ENCODE results near the gene FAM153A.
"Not testable (repeated sequence)": the region's sequence is repeated elsewhere in the genome, so short reads cannot be mapped to it uniquely, and the experiment has no call there.

FAM153A gene
- total RNA-seq = 17.1 to 28.7 reads per million in 2 donors

DNA sequence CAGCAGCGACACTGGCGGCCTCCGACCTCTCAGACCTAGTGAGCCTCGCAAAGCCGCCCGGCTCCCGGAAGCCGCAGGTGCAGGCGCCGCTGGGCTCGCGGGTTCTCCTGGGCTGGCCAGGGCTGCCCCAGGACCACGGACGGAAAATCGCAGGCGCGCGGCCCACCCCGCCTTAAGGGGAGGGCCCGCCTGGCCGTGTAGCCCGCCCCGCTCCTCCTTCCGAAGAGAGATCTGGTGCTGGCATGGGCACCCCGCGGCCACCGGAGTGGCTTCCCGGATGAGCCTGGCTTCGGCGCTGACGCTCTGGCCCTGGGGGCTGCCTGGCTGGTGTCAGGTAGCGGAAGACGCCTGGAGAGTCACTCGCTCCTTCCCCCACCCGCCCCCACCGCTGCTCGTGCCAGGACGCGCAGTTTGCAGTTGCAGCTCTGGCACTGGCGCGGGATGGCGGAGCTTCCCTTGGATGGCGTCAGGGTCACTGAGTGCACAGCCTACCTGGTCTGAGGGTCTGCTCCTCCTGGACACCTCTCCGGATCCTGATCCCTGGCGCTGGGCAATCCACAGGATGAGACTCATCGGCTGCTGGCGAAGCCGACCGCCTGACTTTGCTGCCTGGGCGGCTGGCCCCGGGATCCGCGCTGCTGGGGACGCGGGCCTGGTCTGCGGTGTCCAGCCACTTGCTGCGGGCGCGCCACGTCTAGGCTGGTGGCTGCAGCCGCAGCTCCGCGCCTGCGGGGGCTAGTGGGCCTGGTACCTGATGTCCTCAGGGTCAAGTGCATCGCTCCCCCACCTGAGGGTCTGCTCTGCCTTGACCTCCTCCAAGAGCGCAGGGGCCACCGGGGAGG is at the start of gene FAM153A:
TSS of gene FAM153A (minus strand) at position 108 of the 842 bp plus-strand sequence.
- DNase-seq = not testable (repeated sequence)

DNA sequence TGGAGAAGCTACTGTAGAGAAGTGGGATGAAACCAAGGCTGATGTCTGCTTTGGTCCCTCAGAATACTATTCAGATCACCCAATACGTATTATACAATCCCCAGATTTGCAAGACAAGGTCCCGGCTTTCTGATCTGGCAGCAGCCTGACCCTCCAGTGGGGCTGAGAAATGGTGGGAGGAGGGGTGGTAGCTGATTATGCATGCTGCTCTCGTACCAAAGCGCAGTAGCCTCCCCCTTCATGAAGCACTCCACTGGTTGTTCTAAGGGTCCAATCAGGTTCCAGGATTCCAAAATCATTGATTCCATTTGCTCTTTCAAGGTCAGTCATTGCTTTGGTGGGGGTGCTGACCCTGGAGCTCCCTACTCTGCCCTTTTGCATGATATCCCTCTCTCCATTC is 49.6 kb upstream of the FAM153A start:
- not testable (repeated sequence) for DNase-seq

DNA sequence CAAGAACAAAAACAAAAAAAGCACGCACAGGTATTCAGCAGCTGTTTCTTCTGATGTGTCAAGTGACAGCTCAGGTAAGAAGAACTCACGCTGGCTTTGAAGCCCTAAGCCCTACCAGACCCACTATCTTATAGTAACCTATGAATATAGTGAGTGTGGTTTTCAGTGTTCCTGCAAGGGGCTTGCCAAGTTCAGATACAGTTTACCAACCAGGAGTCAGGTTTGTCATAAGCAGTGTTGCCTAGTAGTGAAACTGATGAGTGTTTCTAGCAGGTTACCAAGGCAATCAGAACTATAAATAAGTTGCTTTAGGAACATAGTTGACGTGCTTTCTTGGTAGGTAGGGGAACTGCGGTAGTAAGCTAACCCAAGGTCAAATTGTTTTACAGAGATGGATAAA is 43.4 kb upstream of the FAM153A start:
- not testable (repeated sequence) for DNase-seq

DNA sequence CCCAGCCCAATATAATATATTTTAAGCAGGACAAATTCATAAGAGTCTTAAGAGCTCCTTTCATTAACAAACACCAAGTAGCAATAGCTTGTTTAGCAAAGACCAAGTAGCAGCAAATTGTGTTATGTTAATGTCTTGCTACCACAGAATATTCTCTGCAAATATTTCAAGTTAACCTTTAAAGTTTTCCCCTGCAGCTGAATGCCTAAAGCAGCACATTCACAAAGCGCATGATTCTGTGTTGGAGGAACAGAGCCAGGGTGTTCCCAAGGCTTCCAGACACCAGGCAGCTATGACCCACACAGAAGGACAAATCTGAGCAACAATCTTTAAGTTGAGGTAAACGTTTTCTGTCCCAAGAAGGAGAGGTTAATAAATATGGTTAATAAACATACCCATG is 42.1 kb upstream of the FAM153A start:
- not testable (repeated sequence) for DNase-seq

DNA sequence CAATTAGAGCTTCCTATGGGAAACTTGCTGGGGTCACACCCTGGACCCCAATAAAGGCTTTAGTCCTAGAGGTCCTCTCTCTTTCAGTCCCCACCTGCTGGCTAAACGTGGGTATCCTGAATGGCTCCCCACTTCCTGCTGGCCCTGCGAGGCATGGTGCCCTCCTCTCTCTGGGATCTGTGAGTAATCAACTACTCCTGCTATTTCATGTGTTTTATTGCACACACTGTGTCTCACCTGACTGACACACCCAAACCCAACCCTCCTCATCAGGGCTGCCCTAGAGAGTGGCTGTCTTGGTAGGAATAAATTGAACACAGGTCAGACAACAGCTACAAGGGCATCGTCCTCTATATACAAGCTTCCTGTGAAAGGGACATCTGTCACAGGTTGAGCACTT is 39.8 kb upstream of the FAM153A start:
- not testable (repeated sequence) for DNase-seq

DNA sequence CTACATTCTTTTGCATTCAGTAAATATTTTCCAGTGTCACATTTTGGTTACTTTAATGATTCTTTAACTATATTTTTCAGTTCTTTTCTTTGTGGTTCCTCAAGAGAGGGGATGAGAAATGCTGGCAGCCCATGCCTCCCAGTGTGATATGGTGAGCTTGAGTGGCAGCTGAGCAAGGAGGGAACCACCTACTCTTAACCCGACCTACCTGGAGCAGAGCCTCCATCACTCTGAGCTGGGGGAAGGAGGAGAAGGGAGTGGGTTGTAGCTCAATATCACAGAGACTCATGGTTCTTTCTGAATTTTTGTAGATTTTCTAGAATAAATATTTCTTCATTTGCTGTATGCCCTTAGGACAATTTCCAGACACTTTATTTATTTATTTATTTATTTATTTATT is 37.0 kb upstream of the FAM153A start:
- not testable (repeated sequence) for DNase-seq

DNA sequence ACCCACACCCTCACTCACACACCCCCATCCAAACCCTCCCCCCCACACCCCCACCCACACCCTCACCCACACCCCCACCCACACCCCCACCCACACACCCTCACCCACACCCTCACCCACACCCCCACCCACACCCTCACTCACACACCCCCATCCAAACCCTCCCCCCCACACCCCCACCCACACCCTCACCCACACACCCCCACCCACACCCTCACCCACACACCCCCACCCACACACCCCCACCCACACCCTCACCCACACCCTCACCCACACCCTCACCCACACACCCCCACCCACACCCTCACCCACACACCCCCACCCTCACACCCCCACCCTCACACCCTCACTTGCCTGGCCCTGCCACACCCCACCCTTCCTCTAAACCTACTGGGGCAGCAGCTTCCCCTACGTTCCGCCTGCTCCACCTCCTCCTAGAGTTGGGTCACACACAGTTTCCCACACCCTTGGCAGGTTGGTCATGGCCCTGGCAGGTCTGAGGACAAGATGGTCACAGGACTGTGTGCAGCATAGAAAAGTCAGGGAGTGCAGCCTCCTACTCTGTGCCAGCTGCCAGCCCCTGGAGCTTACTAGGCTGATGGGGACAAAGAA is 30.2 kb upstream of the FAM153A start:
- not testable (repeated sequence) for DNase-seq

DNA sequence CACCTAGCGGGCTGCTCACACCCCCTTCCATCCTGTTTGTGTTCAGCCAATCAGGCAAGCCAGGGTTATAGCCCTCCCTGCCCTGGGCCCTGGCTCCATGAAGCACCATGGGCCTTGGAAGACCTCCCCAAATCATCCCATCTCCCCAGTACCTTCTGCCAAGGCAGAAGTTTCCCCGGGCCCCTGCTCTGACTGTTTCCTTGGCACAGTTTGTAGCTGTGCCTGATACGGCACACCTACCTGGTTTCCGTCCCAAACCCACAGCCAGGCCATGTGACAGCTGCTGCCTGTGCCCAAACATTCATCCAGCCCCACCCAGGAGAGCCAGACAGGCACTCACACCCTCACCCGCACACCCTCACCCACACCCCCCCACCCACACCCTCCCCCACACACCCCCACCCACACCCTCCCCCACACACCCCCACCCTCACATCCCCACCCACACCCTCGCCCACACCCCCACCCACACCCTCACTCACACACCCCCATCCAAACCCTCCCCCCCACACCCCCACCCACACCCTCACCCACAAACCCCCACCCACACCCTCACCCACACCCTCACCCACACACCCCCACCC is 29.6 kb upstream of the FAM153A start:
- peak; percentile 23 for DNase-seq

DNA sequence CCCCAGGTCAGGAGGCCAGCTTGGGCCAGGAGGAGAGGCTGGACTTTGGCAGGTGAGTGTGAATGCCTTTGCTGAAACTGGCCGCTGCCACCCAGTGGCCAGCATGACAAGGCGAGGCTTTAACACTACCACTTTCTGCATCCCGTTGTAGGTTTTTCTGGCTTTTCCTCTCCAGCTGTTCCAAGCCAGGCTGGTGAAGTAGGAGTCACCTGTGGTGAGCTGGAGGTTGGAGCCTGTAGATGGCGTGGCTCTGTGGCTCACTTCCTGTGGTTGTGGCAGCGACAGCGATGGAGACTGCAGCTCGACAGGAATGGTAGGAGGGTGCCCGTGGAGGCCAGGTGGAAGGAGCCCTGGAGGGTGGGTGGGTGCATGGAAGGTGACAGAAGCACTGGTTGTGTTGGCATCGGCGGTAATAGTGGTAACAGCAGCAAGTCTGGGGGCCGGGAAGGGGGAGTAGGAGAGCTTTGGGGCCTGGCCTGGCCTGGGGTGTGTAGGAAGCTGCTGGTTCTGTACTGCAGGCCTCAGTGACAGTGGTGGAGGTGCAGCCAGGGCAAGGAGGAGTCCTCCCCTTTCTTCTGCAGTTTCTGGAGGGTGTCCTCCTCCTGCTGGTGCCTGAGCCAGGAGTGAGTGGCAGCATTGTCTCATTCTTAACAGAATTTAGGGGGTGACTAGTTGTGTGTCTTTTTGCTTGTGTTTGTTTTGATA is 26.7 kb upstream of the FAM153A start:
- peak; percentile 33 for DNase-seq

DNA sequence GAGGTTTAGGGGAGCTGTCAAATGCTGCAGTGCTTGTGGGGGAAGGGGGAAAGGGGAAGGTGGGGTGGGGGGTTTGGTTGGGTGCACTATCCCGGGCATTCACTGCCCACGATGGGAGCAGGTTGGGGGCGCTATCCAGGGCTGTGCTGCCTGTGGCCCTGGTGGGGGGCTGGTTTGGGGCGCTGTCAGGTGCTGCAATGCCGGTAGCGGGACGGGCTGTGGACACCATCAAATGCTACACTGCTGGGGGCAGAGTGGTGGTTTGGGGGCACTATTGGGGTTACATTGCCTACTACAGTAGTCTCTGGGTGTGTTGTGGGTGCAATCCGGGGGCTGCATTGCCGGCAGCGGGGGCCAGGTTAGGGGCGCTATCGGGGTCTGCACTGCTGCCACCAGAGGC is 25.7 kb upstream of the FAM153A start:
- not testable (repeated sequence) for DNase-seq

DNA sequence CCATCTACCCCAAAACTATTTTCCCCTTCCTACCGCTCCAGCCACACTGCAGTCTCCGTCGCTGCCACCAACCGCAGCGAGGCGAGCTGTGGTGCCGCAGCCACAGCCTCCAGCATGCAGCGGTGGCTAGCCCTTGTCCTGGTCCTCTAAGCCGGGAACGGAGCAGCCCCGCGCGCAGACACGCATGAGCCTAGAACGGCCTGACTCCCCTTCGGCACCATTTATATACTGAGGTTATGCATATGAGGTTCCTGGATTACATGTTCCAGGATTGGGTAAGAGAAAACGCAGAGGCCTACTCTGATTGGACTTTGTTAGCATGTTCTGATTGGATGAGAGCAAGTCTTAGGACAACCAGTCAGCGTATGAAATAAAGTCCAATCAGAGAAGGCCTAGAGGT is 24.6 kb upstream of the FAM153A start:
- not testable (repeated sequence) for DNase-seq

DNA sequence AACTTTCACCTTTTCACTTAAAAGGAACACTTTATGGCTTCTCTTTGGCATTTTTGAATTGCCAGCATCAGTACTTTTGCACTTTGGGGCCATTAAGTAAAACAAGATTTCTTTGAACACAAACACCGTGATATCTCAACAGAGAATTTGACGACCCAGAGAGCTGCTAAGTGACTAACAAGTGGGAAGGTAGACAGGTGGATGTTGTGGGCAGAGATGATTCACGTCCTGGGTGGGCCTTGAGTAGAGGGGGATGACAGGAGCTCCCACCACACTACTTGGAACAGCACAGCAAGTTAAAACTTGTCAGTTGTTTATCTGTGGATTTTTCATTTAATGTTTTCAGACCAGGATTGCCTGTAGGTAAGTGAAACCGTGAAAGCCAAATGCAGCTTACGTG is 18.7 kb upstream of the FAM153A start:
- DNase-seq = not testable (repeated sequence)

DNA sequence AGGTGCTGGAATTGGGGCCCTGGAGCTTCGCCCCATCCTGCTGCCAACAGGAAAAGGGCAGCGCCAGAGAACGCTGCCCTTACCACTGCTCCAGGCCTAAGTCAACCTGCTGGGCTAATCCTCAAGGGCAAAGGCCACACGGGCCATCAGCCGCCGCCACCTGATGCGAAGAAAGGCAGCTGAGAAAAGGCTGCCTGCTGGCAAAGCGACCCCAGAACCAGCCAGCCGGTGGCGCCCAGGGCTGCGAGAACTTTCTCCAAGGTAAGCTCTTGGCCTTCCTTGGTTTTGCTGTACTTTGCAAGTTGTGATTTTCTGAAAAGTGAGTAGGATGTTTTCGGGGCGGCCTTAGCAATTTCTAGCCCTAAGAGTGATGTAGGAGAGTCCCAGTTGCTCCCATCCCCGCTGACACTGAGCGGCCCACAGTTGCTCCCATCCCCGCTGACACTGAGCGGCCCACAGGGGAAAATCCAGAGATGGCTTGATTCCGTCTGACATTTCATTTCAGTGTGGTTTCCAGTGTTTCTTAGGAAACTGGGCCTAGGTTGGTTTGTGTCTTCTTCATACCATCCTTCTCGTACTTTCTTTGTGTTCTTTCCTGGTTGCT is 15.6 kb upstream of the FAM153A start:
- not testable (repeated sequence) for DNase-seq

DNA sequence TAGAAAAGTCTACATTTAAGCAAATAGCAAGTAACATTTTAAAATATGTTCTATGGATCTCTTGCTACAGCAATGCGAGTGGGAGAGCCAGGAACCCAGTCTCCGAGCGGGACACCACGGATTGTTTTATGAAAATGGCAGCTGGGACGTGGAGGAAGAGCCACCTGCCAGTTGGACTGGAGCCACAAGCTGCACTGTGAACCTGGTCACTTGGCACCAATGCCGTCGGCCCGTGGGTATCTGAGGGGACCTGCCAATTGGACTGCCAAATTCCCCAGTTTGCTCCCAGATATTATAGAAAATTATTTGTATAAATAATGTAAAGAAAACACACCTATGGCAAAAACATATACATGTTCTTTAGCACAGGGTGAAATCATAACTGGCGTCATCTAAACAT is 10.6 kb upstream of the FAM153A start:
- DNase-seq = not testable (repeated sequence)

DNA sequence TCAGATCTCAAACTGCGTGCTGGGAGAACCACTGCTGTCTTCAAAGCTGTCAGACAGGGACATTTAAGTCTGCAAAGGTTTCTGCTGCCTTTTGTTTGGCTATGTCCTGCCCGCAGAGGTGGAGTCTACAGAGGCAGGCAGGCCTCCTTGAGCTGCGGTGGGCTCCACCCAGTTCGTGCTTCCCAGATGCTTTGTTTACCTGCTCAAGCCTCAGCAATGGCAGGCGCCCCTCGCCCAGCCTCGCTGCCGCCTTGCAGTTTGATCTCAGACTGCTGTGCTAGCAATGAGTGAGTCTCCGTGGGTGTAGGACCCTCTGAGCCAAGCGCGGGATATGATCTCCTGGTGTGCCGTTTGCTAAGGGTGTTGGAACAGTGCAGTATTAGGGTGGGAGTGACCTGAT is 8.9 kb upstream of the FAM153A start:
- DNase-seq = not testable (repeated sequence)

DNA sequence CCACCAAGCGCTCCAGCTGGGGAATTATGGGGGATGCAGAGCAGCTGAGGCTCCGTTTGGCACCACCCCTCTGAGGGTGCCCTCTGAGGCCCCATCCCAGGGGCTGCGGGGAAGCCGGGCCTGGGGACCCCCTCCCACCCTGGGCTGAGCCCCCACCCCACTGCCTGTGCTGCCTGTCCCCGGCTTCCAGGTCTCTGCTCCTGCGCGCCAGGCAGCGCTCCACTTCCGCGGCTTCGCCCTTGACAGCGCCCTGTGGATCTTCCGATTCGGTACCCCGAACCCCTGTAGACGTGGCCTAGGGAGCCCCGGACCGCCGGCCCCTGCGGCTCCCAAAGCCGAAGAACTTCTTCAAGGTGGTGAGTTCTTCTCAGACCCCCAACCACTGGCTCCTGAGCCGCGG is 530 bp downstream of the FAM153A start:
- not testable (repeated sequence) for DNase-seq

DNA sequence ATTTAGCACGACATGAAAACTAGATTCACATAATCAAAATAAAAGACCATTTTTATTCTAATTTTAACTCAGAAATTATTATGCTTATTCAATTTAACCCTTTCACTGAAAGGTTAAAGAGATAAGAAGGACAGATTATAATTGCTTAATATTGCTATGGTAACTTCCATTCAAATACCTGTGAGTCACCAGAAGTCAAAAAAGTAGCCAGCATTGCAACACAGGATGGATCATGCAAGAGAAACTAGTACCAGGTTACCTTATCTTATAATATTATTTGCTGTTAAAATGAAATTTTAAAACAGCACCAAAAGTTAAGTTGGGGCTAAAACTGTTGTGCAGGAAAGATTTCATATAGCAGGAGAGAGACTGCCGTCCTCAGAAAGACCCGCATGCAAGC is 11.5 kb downstream of the FAM153A start:
- not testable (repeated sequence) for DNase-seq

DNA sequence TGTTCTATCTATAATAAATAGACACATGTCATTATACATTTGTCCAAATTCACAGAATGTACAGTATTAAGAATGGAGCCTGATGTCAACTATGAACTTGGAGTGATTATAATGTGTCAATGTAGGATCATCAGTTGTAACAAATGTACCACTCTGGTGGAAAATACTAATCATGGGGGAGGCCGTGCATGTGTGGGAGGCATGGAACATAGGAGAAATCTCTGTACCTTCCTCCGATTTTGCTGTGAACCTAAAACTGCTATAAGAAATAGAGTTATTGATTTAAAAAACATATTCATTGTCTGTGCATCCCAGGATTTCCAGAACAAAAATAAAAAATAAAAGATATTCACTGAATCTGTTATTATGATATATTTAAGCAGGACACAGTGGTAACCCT is 12.1 kb downstream of the FAM153A start:
- DNase-seq = not testable (repeated sequence)

DNA sequence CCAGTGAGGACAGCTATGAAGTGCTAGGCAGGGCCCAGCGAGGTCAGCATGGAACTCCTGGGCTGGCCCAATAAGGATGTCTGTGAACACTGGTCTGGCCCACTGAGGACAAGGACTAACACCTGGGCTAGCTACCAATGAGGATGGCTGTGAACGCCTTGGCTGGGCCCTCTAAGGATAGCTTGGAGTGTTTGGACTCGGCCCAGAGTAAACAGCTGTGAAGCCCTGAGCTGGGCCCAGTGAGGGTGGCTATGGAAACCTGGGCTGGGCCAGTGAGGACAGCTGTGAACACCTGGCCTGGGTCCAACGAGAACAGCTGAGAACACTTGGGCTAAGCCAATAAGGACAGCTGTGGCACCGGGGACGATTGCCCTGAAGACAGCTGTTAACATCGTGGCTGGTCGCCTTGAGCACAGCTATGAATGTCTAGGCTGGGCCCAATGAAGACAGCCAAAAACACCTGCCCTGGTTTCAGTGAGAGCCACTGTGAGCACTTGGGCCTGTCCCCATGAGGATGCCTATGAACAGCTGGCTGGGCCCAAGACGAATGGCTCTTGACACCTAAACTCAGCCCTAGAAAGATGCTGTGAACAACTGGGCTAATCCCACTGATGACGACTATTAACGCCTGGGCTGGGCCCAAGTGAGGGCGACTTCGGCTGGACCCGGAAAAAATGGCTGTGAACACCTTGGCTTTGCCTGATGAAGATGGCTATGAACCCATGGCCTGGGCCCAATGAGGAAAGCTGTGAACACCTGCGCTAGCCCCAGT is 18.8 kb downstream of the FAM153A start:
- not testable (repeated sequence) for DNase-seq

DNA sequence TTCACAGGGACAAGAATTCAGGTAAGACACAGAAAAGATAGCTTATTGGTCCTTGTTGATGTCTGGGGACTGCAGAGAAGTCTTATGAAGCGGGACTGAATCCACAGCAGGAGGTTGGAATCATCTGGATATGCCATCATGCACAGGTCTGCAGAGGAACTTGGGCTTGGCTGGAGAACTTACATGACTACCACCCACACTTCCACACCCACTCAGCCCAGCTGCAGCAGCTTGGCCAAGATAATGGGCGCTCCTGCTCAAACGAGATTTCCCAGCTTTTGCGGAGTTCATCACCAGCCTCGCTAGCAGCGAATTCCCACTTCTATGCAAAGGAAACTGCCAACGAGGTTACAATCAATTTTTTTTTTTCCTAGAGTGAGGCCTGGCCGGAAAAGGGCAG is 21.7 kb downstream of the FAM153A start:
- DNase-seq = not testable (repeated sequence)

DNA sequence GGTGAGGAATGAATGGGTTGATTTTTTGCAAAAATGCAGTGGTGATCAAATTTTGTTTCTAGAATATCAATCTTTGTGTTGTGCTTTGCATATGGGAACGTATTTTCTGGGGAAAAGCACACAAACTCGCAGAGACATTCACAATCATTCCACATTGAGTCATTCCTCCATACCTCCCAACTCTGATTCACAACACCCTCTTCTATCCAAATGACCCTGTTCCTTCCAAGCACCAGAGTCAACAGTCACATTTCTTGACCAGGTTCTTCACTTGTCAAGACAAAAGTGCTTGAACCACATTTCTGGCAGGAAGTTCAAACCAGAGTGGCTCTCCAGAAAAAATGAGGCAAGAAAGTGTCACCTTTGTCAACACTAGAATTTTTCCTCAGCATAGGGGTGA is 35.3 kb downstream of the FAM153A start:
- DNase-seq = not testable (repeated sequence)

DNA sequence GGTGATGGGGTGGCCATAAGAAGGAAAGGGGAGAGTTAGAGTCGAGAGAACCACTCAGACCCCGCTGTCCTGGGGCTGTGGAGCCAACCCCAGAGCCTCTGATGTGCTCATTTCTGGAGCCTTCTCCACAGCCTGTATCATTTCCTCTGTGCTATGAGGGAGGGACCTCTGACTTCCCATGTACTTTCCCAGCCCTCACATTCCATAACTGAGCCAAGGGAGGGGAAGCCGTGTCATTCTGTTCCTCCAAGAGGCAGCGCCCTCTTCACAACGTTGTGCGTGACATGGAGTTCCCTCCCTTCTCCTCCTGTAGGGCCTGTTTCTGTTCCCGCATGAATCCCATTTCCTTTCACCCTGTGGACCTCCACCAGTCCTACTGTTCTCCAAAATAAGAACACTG is 57.8 kb downstream of the FAM153A start:
- DNase-seq = not testable (repeated sequence)
